OCI-LY7 (cell line): ENCODE data around the gene GABRG3. TPM values are rescaled to one million over a fixed set of nuclear protein-coding genes. Genes with fewer than 3 reads are reported as not detected.

Experiments
- BruUV-seq: library from RNA; stranded (reverse); fragments of 400-500 nt; replicated peaks from 2 replicates; lab custom pipeline; 2021; lab: Mats Ljungman, UMichigan
- CTCF ChIA-PET: fragments of 300-600 bp; sonication (Branson Sonifier 250); formaldehyde crosslinking; loops from one replicate; lab custom pipeline; 2022; ENCODE audit warnings: antibody characterized with exemption; ENCODE audit not compliant: unreplicated experiment; lab: Charles Lee
- POLR2A ChIA-PET: fragments of 300-600 bp; sonication (Branson Sonifier 250); formaldehyde crosslinking; loops from one replicate; lab custom pipeline; 2022; ENCODE audit warnings: antibody characterized with exemption; lab: Charles Lee
- DNase-seq: peaks from one replicate; pipeline ENCODE4 v3.0.0-alpha.2; 2015; ENCODE audit warnings: low spot score
- H2AFZ ChIP-seq: fragments of 200-600 bp; sonication (generic), shearing (Covaris generic); 2 replicates; pipeline ENCODE4 v1.6.1; 2014; ENCODE audit warnings: mild to moderate bottlenecking, antibody characterized with exemption, low read length, moderate library complexity
- H3K27ac ChIP-seq: fragments of 200-600 bp; sonication (generic); 2 replicates; pipeline ENCODE4 v1.5.1; 2014; ENCODE audit warnings: mixed run types, low read depth, mild to moderate bottlenecking, moderate library complexity, low read length, inconsistent platforms; ENCODE audit not compliant: poor library complexity, severe bottlenecking
- H3K36me3 ChIP-seq: fragments of 200-600 bp; sonication (generic); 2 replicates; pipeline ENCODE4 v1.6.1; 2014; ENCODE audit warnings: mild to moderate bottlenecking, antibody characterized with exemption, low read length, moderate library complexity, mixed read lengths; ENCODE audit not compliant: insufficient read depth
- H3K4me1 ChIP-seq: fragments of 200-600 bp; sonication (generic); 2 replicates; pipeline ENCODE4 v1.5.1; 2014; ENCODE audit warnings: mild to moderate bottlenecking, low read length; ENCODE audit not compliant: insufficient read depth, poor library complexity, severe bottlenecking
- H3K4me2 ChIP-seq: fragments of 200-600 bp; sonication (generic); 2 replicates; pipeline ENCODE4 v1.6.1; 2014; ENCODE audit warnings: mild to moderate bottlenecking, low read length
- H3K4me3 ChIP-seq: fragments of 200-600 bp; sonication (generic); 2 replicates; pipeline ENCODE4 v1.5.1; 2014; ENCODE audit warnings: mild to moderate bottlenecking, low read depth, low read length; ENCODE audit not compliant: poor library complexity, severe bottlenecking
- H3K79me2 ChIP-seq: fragments of 200-600 bp; sonication (generic); 2 replicates; pipeline ENCODE4 v1.6.1; 2016; ENCODE audit warnings: low read depth, mild to moderate bottlenecking, low read length, moderate library complexity, mixed read lengths; ENCODE audit not compliant: insufficient read depth
- H3K9me2 ChIP-seq: fragments of 200-600 bp; sonication (generic); 2 replicates; pipeline ENCODE4 v1.6.1; 2016; ENCODE audit warnings: mild to moderate bottlenecking, low read length, mixed read lengths; ENCODE audit not compliant: insufficient read depth
- H3K9me3 ChIP-seq: fragments of 200-600 bp; sonication (generic); 2 replicates; pipeline ENCODE4 v1.6.1; 2014; ENCODE audit warnings: mild to moderate bottlenecking, mixed run types, low read length, mixed read lengths
- H4K20me1 ChIP-seq: fragments of 200-600 bp; sonication (generic); 2 replicates; pipeline ENCODE4 v1.6.1; 2014; ENCODE audit warnings: mild to moderate bottlenecking, antibody characterized with exemption, low read length, moderate library complexity, mixed read lengths; ENCODE audit not compliant: insufficient read depth
- EZH2phosphoT487 ChIP-seq: fragments of 200-600 bp; sonication (generic); IDR thresholded peaks from 2 replicates; pipeline ENCODE4 v1.6.1; 2018; ENCODE audit warnings: low read depth, borderline replicate concordance, mild to moderate bottlenecking, mixed run types, antibody characterized with exemption, low read length, moderate library complexity, mixed read lengths
- intact Hi-C: fragments of 100-400 bp; cut with micrococcal nuclease; formaldehyde crosslinking; loops from one replicate; pipeline ENCODE4 v1.10.0; 2022; ENCODE audit not compliant: unreplicated experiment
- total RNA-seq, 2 experiments: library from RNA; depleted of rRNA in 1 of 2; stranded (reverse); fragments of >200 nt in 1 of 2; shearing (Covaris generic) in 1 of 2; gene quantifications; 2 replicates each; pipeline ENCODE4 v1.2.3, GENCODE V29; 2014 to 2022
- TF ChIP-seq, protein P1 (sequence below): fragments of 200-600 bp; sonication (generic); conservative IDR thresholded peaks from 2 replicates; pipeline ENCODE4 v1.5.1; 2014; ENCODE audit warnings: mild to moderate bottlenecking, antibody characterized with exemption, low read length, moderate library complexity, mixed read lengths

The GABRG3 gene
- total RNA-seq, 2 experiments from 2014 or later = not detected

DNA sequence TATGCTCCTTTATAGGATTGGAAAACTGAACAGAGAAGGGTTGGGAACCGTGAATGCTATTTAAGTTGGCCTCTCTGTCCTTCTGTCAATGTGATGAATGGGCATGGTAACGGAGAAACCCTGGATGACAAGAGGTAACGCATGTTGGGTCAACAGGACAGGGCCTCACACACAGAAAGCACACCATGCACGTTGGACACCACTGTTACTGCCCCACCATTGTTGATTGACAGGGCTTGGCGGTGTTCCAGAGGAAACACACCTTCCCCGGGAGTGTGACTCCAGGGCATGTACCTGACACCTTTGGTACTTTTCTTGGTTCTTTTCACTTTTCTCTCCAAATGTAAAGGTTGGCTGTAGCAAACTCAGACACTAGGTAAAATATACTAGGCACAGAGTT is 579.7 kb downstream of the GABRG3 start:
- Histone ChIP-seq H3K9me2 (no peaks in the 10 kb centered on the region), H2AFZ (no peak overlapping the region), H3K36me3 (no peaks in the 10 kb centered on the region), H4K20me1 (no peaks in the 10 kb centered on the region), H3K4me1 (no peaks in the 10 kb centered on the region), H3K27ac (no peak overlapping the region), H3K79me2 (no peaks in the 10 kb centered on the region), H3K4me3 (no peak overlapping the region), H3K4me2 (no peak overlapping the region), H3K9me3 (no peaks in the 10 kb centered on the region)
- DNase-seq = no peak
- TF ChIP-seq EZH2phosphoT487 = no peak
- TF ChIP-seq, protein P1, sequence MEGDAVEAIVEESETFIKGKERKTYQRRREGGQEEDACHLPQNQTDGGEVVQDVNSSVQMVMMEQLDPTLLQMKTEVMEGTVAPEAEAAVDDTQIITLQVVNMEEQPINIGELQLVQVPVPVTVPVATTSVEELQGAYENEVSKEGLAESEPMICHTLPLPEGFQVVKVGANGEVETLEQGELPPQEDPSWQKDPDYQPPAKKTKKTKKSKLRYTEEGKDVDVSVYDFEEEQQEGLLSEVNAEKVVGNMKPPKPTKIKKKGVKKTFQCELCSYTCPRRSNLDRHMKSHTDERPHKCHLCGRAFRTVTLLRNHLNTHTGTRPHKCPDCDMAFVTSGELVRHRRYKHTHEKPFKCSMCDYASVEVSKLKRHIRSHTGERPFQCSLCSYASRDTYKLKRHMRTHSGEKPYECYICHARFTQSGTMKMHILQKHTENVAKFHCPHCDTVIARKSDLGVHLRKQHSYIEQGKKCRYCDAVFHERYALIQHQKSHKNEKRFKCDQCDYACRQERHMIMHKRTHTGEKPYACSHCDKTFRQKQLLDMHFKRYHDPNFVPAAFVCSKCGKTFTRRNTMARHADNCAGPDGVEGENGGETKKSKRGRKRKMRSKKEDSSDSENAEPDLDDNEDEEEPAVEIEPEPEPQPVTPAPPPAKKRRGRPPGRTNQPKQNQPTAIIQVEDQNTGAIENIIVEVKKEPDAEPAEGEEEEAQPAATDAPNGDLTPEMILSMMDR = no peak
- no TSS peak for BruUV-seq
- POLR2A ChIA-PET = no interaction called here
- CTCF ChIA-PET = no interaction called here
- intact Hi-C loops = no loop called here

DNA sequence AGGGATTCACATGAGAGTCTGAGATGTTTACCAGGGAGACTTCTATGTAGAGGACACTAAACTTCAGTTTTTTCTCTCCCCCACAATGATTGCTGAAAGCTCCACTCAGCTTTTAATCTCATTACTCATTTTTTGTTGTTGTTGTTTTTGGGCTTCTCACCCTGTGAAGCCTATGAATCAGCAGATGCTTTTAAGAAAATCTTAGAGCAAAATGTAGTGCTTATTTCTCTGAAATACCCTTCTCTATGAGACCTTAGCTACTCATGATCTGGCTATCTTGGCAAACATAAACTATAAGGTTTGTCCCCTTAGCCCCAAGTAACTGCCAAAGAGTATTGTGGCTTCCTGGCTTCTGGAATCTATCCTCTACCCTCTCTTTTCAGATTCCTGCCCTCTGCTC is 590.8 kb downstream of the GABRG3 start:
- POLR2A ChIA-PET = no interaction called here
- CTCF ChIA-PET = no interaction called here

DNA sequence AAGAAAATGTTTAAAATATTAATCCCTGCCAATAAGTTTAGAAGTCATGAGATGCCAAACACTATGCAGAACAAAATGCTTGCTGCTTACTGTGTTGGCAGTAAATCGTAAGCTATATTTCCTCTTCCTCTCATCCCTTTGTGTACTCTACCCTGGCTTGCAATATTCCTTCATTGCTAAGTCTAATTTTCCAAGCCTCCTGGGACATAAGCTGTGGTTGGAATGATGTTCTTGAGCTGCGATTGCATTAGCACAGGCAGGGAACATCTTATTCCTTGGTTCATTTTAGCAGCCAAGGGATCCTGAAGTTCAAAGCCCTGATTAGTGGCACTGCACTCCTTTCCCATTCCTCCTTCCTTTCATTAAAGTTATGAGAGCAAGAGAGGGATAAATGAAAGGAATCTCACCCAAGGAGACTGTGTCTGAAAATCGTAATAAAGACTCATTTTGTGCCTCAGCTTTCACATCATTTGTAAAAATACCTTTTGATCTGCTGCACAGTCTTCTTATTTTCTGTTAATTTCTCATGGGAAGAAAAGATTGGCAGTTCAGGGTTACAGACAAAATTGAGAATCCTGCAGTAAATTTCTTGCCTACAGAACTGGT is 592.9 kb downstream of the GABRG3 start:
- BruUV-seq = no TSS peak
- TF ChIP-seq, protein P1 = no peak
- no peak for TF ChIP-seq EZH2phosphoT487
- no peaks in the 10 kb centered on the region for H3K79me2 ChIP-seq
- H3K36me3 ChIP-seq = no peaks in the 10 kb centered on the region
- CTCF ChIA-PET = no interaction called here
- no peak for DNase-seq
- no peak overlapping the region for H3K4me2 ChIP-seq
- H3K4me3 ChIP-seq = no peak overlapping the region
- no peak overlapping the region for H2AFZ ChIP-seq
- POLR2A ChIA-PET = interaction anchor here (0.5 kb wide), 1 partner anchor 42 kb away, joined by 3 read pairs; no protein-coding TSS in a partner anchor
- intact Hi-C loops = no loop called here
- no peaks in the 10 kb centered on the region for H3K4me1 ChIP-seq
- no peaks in the 10 kb centered on the region for H3K9me2 ChIP-seq
- no peaks in the 10 kb centered on the region for H4K20me1 ChIP-seq
- H3K27ac ChIP-seq = no peak overlapping the region
- no peaks in the 10 kb centered on the region; the same call in 1 of the 2 replicates for H3K9me3 ChIP-seq

More for the DNA sequence above, 590.8 kb downstream of the GABRG3 start:
- Histone ChIP-seq H3K27ac (no peak overlapping the region), H3K79me2 (no peaks in the 10 kb centered on the region), H4K20me1 (no peaks in the 10 kb centered on the region), H3K4me1 (no peaks in the 10 kb centered on the region), H2AFZ (no peak overlapping the region), H3K36me3 (no peaks in the 10 kb centered on the region), H3K9me2 (no peaks in the 10 kb centered on the region), H3K4me2 (no peak overlapping the region), H3K4me3 (no peak overlapping the region), H3K9me3 (no peaks in the 10 kb centered on the region; the same call in 1 of the 2 replicates)
- DNase-seq = no peak
- TF ChIP-seq, protein P1 = no peak
- TF ChIP-seq EZH2phosphoT487 = no peak
- intact Hi-C loops = no loop called here
- no TSS peak for BruUV-seq
